ENCODE results near the gene FAM9A.

The FAM9A gene

GRCh38 chrX:8801041-8801599, at the start of gene FAM9A:
FAM9A (minus strand) TSS chrX:8801383; CDS start chrX:8800171, 1,212 bp downstream.
- DNase-seq = no peak

GRCh38 chrX:8850478-8850877, 49.3 kb upstream of the FAM9A start:
- DNase-seq = no peak

GRCh38 chrX:8849945-8850344, 48.8 kb upstream of the FAM9A start:
- no peak for DNase-seq

GRCh38 chrX:8849458-8849857, 48.3 kb upstream of the FAM9A start:
- no peak for DNase-seq

- DNase-seq = no peak
Observed at GRCh38 chrX:8848911-8849310, 47.7 kb upstream of the FAM9A start.

GRCh38 chrX:8848441-8848840, 47.3 kb upstream of the FAM9A start:
- no peak for DNase-seq

- no peak for DNase-seq
Observed at GRCh38 chrX:8847360-8847759, 46.2 kb upstream of the FAM9A start.

GRCh38 chrX:8846266-8846665, 45.1 kb upstream of the FAM9A start:
- DNase-seq = no peak

GRCh38 chrX:8845469-8845868, 44.3 kb upstream of the FAM9A start:
- no peak for DNase-seq

GRCh38 chrX:8845060-8845459, 43.9 kb upstream of the FAM9A start:
- DNase-seq = no peak

- DNase-seq = no peak
Observed at GRCh38 chrX:8844157-8844556, 43.0 kb upstream of the FAM9A start.

GRCh38 chrX:8841911-8842310, 40.7 kb upstream of the FAM9A start:
- no peak for DNase-seq

- DNase-seq = no peak
Observed at GRCh38 chrX:8834392-8834791, 33.2 kb upstream of the FAM9A start.

GRCh38 chrX:8832582-8833378, 31.6 kb upstream of the FAM9A start:
- no peak for DNase-seq

- no peak for DNase-seq
Observed at GRCh38 chrX:8823698-8824097, 22.5 kb upstream of the FAM9A start.

GRCh38 chrX:8822002-8822401, 20.8 kb upstream of the FAM9A start:
- no peak for DNase-seq

GRCh38 chrX:8820910-8821527, 19.8 kb upstream of the FAM9A start:
- no peak for DNase-seq

GRCh38 chrX:8815460-8816065, 14.4 kb upstream of the FAM9A start:
- DNase-seq = no peak

- no peak for DNase-seq
Observed at GRCh38 chrX:8813036-8813435, 11.9 kb upstream of the FAM9A start.

GRCh38 chrX:8811611-8812010, 10.4 kb upstream of the FAM9A start:
- no peak for DNase-seq

- DNase-seq = no peak
Observed at GRCh38 chrX:8808661-8809060, 7.5 kb upstream of the FAM9A start.

- DNase-seq = no peak
Observed at GRCh38 chrX:8805974-8806373, 4.8 kb upstream of the FAM9A start.

GRCh38 chrX:8805046-8805445, 3.9 kb upstream of the FAM9A start:
- no peak for DNase-seq

GRCh38 chrX:8803326-8803725, 2.1 kb upstream of the FAM9A start:
- DNase-seq = no peak
